Measurements from ENCODE around the gene NAA80. TPM values are rescaled to one million over a fixed set of nuclear protein-coding genes. Genes with fewer than 3 reads are reported as not detected.

Gene NAA80
- total and polyA plus RNA-seq, 2 donors (not counting 3 experiments of a cell fraction or from before 2014, with no cell fraction given): 9.0 to 13.1 TPM

DNA sequence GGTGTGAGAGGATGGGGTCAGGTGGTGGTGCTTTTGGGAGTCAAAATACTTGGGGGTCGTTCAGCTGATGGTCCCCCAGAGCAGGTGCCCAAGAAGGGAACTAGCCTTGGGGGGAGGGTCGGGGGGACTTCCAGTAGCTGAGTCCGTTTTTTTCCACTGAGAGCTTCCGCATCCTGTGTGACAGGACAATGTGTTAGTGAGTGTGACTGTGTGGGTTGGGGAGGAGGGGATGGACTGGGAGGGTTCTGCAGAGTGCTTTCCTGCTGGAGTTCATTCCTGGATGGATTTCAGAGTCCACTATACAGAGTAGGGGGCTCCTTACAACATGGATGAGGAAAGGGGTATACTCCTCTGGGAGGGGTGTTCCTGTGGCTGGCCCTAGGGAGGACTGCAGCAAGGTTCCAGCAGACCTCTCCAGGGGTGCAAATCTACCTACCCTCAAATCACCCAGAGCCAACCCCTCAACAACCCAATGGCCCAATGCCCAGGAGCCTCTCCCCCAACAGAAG, 23.9 kb upstream of the NAA80 start:
- no peaks in the 10 kb centered on the region for H3K9me3 ChIP-seq (replicated peaks; ENCODE audit: control insufficient read depth, insufficient read depth, low read length)
- DNase-seq (ENCODE audit: low read depth, low spot score): peak; percentile 76
- peak overlapping the region; percentile 75 for H3K4me2 ChIP-seq (ENCODE audit: insufficient read depth, low read length)
- H3K27me3 ChIP-seq (ENCODE audit: control insufficient read depth in 2 of 2, insufficient read depth in 2 of 2, low read length in 2 of 2): no peaks in the 10 kb centered on the region
- peak overlapping the region in 2 of 3 experiments; percentile 62 to 89 for H3K4me3 ChIP-seq (replicated peaks in 1 of 3; ENCODE audit: insufficient read depth in 1 of 3, low read depth in 1 of 3, low read length in 3 of 3)
- TF ChIP-seq FOS (IDR thresholded peaks at IDR 0.05; ENCODE audit: borderline replicate concordance, insufficient read depth, low read length) (peak; percentile 3), CTCF (IDR thresholded peaks at IDR 0.05; ENCODE audit: extremely low read depth in 1 of 2, insufficient read depth in 1 of 2, low read depth in 1 of 2, low read length in 2 of 2) (no peak), JUN (IDR thresholded peaks at IDR 0.05; ENCODE audit: borderline replicate concordance, insufficient read depth, insufficient read length, low read depth) (no peak)
- peaks cover 55% of the 10 kb centered on the region for H3K4me1 ChIP-seq (ENCODE audit: control insufficient read depth, extremely low read depth, insufficient read depth, low read length)
- dilution Hi-C loops (cut with MboI; ENCODE audit: extremely low pct_ligation_motif_present, low sequenced_read_pairs): no loop called here
- no TSS peak for BruUV-seq (replicated peaks)
- POLR2A ChIA-PET: interaction anchor here (0.6 to 5.1 kb wide), 3 partner anchors 13 to 215 kb away, joined by 3 to 38 read pairs (median 5); partner anchors contain the start of genes HYAL3 and NAA80
- intact Hi-C loops (cut with micrococcal nuclease): loop anchor here (1.0 to 2.0 kb wide), 3 partner anchors 11 to 156 kb away; partner anchors contain the start of genes HYAL3 and NAA80
- H3K9ac ChIP-seq (replicated peaks; ENCODE audit: extremely low read depth, insufficient read depth, low read length): peak overlapping the region; percentile 88
- H3K9me1 ChIP-seq (replicated peaks; ENCODE audit: control insufficient read depth, extremely low read depth, insufficient read depth, low read length): no peaks in the 10 kb centered on the region
- peaks cover 48% of the 10 kb centered on the region for H3K79me2 ChIP-seq (ENCODE audit: control insufficient read depth, insufficient read depth, low read length)
- CTCF ChIA-PET: interaction anchor here (0.8 to 4.3 kb wide), 15 partner anchors 9 to 219 kb away, joined by 3 to 66 read pairs (median 10); partner anchors contain the start of genes CYB561D2, HYAL1, HYAL3 and NAA80
- peaks cover 8 to 27% of the 10 kb centered on the region in 2 experiments for H3K36me3 ChIP-seq (ENCODE audit: control insufficient read depth in 2 of 2, extremely low read depth in 1 of 2, insufficient read depth in 2 of 2, low read length in 2 of 2)
- H2AFZ ChIP-seq (ENCODE audit: low read depth, low read length): no peak overlapping the region
- H3K27ac ChIP-seq (ENCODE audit: insufficient read depth, low read depth, low read length): peak overlapping the region; percentile 99
- no peaks in the 10 kb centered on the region for H4K20me1 ChIP-seq (replicated peaks; ENCODE audit: control insufficient read depth, extremely low read depth, insufficient read depth, low read length)
- FAIRE-seq: no peak

All from endothelial cell of umbilical vein (primary cell).